Smooth muscle cell (in vitro differentiated cells): ENCODE results near the gene GPT2. TPM values are rescaled to one million over a fixed set of nuclear protein-coding genes. Genes with fewer than 3 reads are reported as not detected.

ENCODE experiments used
- DNase-seq: peaks from one replicate; lab custom pipeline; 2025; ENCODE audit not compliant: unreplicated experiment; lab: John Stamatoyannopoulos, UW
- H2AFZ ChIP-seq: fragments of 200-600 bp; sonication (generic); 2 replicates; pipeline ENCODE4 v1.6.0; 2016; ENCODE audit warnings: antibody characterized with exemption, low read depth, mild to moderate bottlenecking
- H3F3A ChIP-seq: fragments of 200-600 bp; sonication (generic); 2 replicates; pipeline ENCODE4 v1.6.0; 2017; ENCODE audit warnings: antibody characterized with exemption, low read depth
- H3K27ac ChIP-seq: fragments of 200-600 bp; sonication (generic); 2 replicates; pipeline ENCODE4 v1.5.1; 2016; ENCODE audit warnings: low read depth, mild to moderate bottlenecking
- H3K27me3 ChIP-seq: fragments of 200-600 bp; sonication (generic); 2 replicates; pipeline ENCODE4 v1.6.1; 2016; ENCODE audit warnings: low read depth, mild to moderate bottlenecking
- H3K36me3 ChIP-seq: fragments of 200-600 bp; sonication (generic); 2 replicates; pipeline ENCODE4 v1.5.1; 2016; ENCODE audit warnings: low read depth
- H3K4me1 ChIP-seq: fragments of 200-600 bp; sonication (generic); 2 replicates; pipeline ENCODE4 v1.5.1; 2016; ENCODE audit warnings: low read depth
- H3K4me2 ChIP-seq: fragments of 200-600 bp; sonication (generic); 2 replicates; pipeline ENCODE4 v1.6.0; 2016; ENCODE audit warnings: mild to moderate bottlenecking
- H3K4me3 ChIP-seq: fragments of 200-600 bp; sonication (generic); 2 replicates; pipeline ENCODE4 v1.5.1; 2016; ENCODE audit warnings: mild to moderate bottlenecking
- H3K79me2 ChIP-seq: fragments of 200-600 bp; sonication (generic); 2 replicates; pipeline ENCODE4 v1.6.0; 2016; ENCODE audit warnings: low read depth, mild to moderate bottlenecking
- H3K9ac ChIP-seq: fragments of 200-600 bp; sonication (generic); 2 replicates; pipeline ENCODE4 v1.6.0; 2016; ENCODE audit warnings: low read depth
- H3K9me3 ChIP-seq: fragments of 200-600 bp; sonication (generic); replicated peaks from 2 replicates; pipeline ENCODE4 v1.5.1; 2016; ENCODE audit warnings: low read depth
- H4K20me1 ChIP-seq: fragments of 200-600 bp; sonication (generic); 2 replicates; pipeline ENCODE4 v1.6.0; 2016; ENCODE audit warnings: low read depth
- WGBS: methylation state at CpG from one replicate; pipeline ENCODE4 v1.1.7; 2016; ENCODE audit warnings: low lambda C conversion rate; 5-methylcytosine and 5-hydroxymethylcytosine counted together
- polyA plus RNA-seq: library from polyadenylated mRNA; unstranded; fragments of >200 nt; fragmentation: Nextera tagmentation; extraction: Ambion mirVana; gene quantifications from 2 replicates; pipeline ENCODE4 v1.2.1, GENCODE V29; 2016
- total RNA-seq: library from RNA; depleted of rRNA; stranded (reverse); fragments of >200 nt; gene quantifications from 2 replicates; pipeline ENCODE4 v1.2.3, GENCODE V29; 2014
- TF ChIP-seq, protein P1 (sequence below): fragments of 200-600 bp; sonication (generic); IDR thresholded peaks from 2 replicates; pipeline ENCODE4 v1.5.1; 2017; ENCODE audit warnings: borderline replicate concordance, mild to moderate bottlenecking, antibody characterized with exemption; ENCODE audit not compliant: insufficient read depth, poor library complexity, severe bottlenecking

The GPT2 gene
- total and polyA plus RNA-seq, 2 experiments from 2014 or later, result 21.4 to 29.3 TPM

GRCh38 chr16:46871597-46871996, 12.6 kb upstream of the GPT2 start:
- Histone ChIP-seq H3K4me2 (no peak overlapping the region), H3K4me1 (no peaks in the 10 kb centered on the region), H3K36me3 (no peaks in the 10 kb centered on the region), H3K9me3 (no peaks in the 10 kb centered on the region), H4K20me1 (no peaks in the 10 kb centered on the region), H3K79me2 (no peaks in the 10 kb centered on the region), H3K27ac (no peak overlapping the region), H3F3A (no peaks in the 10 kb centered on the region), H3K27me3 (no peaks in the 10 kb centered on the region), H2AFZ (no peak overlapping the region), H3K4me3 (no peak overlapping the region), H3K9ac (no peak overlapping the region)
- WGBS, result 65% methylated on average over 8 of the region's 8 CpGs
- TF ChIP-seq, protein P1, sequence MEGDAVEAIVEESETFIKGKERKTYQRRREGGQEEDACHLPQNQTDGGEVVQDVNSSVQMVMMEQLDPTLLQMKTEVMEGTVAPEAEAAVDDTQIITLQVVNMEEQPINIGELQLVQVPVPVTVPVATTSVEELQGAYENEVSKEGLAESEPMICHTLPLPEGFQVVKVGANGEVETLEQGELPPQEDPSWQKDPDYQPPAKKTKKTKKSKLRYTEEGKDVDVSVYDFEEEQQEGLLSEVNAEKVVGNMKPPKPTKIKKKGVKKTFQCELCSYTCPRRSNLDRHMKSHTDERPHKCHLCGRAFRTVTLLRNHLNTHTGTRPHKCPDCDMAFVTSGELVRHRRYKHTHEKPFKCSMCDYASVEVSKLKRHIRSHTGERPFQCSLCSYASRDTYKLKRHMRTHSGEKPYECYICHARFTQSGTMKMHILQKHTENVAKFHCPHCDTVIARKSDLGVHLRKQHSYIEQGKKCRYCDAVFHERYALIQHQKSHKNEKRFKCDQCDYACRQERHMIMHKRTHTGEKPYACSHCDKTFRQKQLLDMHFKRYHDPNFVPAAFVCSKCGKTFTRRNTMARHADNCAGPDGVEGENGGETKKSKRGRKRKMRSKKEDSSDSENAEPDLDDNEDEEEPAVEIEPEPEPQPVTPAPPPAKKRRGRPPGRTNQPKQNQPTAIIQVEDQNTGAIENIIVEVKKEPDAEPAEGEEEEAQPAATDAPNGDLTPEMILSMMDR, result no peak
- no peak for DNase-seq

DNA sequence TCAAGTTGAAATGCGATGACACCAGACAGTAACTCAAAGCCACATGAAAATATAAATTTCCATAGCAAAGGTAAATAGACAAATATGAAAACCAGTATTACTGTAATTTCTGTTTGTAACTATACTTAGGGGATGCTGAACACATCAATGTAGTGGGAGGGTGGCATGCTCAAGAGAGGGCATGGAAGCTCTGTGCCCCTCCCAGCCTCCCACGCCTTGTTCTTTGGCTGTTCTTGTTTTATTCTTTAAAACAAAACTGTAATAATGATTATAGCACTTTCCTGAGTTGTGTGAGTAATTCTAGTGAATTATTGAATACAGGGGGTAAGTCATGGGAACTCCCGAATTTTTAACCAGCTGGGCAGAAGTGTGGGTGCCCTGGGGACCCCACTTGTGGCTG, 11.0 kb upstream of the GPT2 start:
- DNase-seq, result no peak
- Histone ChIP-seq H3K4me1 (no peaks in the 10 kb centered on the region), H3K36me3 (no peaks in the 10 kb centered on the region), H3K79me2 (no peaks in the 10 kb centered on the region), H4K20me1 (no peaks in the 10 kb centered on the region), H3K4me3 (no peak overlapping the region), H3K9ac (no peak overlapping the region), H3K27me3 (no peaks in the 10 kb centered on the region), H3K27ac (no peak overlapping the region), H2AFZ (no peak overlapping the region), H3K9me3 (no peaks in the 10 kb centered on the region), H3K4me2 (no peak overlapping the region), H3F3A (no peaks in the 10 kb centered on the region)
- TF ChIP-seq, protein P1, result no peak
- WGBS, result 96% methylated on average over 3 of the region's 3 CpGs

DNA sequence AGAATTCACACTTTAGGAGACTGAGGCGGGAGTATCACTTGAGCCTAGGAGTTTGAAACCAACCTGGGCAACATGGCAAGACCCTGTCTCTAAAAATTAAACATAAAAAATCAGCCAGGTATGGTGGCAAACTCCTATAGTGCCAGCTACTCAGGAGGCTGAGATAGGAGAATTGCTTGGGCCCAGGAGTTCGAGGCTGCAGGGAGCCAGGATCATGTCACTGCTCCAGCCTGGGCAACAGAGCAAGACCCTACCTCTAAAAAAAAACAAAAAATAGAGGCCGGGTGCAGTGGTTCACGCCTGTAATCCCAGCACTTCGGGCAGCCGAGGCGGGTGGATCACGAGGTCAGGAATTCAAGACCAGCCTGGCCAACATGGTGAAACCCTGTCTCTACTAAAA, 8.9 kb upstream of the GPT2 start:
- H3K4me1 ChIP-seq, result no peaks in the 10 kb centered on the region
- H3K27ac ChIP-seq, result no peak overlapping the region
- no peaks in the 10 kb centered on the region for H3K79me2 ChIP-seq
- TF ChIP-seq, protein P1, result no peak
- no peaks in the 10 kb centered on the region for H3F3A ChIP-seq
- DNase-seq, result no peak
- no peaks in the 10 kb centered on the region for H3K36me3 ChIP-seq
- H2AFZ ChIP-seq, result no peak overlapping the region
- H3K9ac ChIP-seq, result no peak overlapping the region
- WGBS, result 97% methylated on average over 8 of the region's 8 CpGs
- H3K4me3 ChIP-seq, result no peak overlapping the region
- no peaks in the 10 kb centered on the region for H4K20me1 ChIP-seq
- no peaks in the 10 kb centered on the region for H3K27me3 ChIP-seq
- H3K4me2 ChIP-seq, result no peak overlapping the region
- H3K9me3 ChIP-seq, result no peaks in the 10 kb centered on the region

- Histone ChIP-seq H2AFZ (no peak overlapping the region), H3K9ac (no peak overlapping the region), H4K20me1 (peaks cover 16% of the 10 kb centered on the region), H3K9me3 (no peaks in the 10 kb centered on the region), H3K4me1 (peaks cover 18% of the 10 kb centered on the region), H3K27me3 (no peaks in the 10 kb centered on the region), H3K79me2 (peaks cover 31% of the 10 kb centered on the region), H3K36me3 (no peaks in the 10 kb centered on the region), H3K4me3 (no peak overlapping the region), H3K4me2 (no peak overlapping the region), H3K27ac (no peak overlapping the region), H3F3A (peaks cover 8% of the 10 kb centered on the region)
- TF ChIP-seq, protein P1, result no peak
- DNase-seq, result no peak
- WGBS, result 76% methylated on average over 9 of the region's 9 CpGs
Observed at GRCh38 chr16:46882304-46882939, 1.7 kb upstream of the GPT2 start.
